Measurements from ENCODE around the gene ABI2.

- no peak for TF ChIP-seq POLR2A (IDR thresholded peaks at IDR 0.05; ENCODE audit: low read length)
- TF ChIP-seq GATA1 (IDR thresholded peaks at IDR 0.05; ENCODE audit: low read depth, low read length), result no peak
These were observed 122.8 kb downstream of the ABI2 start for GRCh38 chr2:203451011-203451410.

Measured in erythroblast (primary cell).